HepG2 (cell line): ENCODE data around the gene PFN2. TPM values are rescaled to one million over a fixed set of nuclear protein-coding genes. Genes with fewer than 3 reads are reported as not detected.

Experiments used
- ATAC-seq: fragments of 200-7000 bp; cut with Tn5 transposase; 3 replicates; pipeline ENCODE4 v1.9.1; 2020; ENCODE audit warnings: mild to moderate bottlenecking, moderate library complexity
- BruUV-seq: library from RNA; stranded (reverse); fragments of 400-500 nt; replicated peaks from 2 replicates; lab custom pipeline; 2021; lab: Mats Ljungman, UMichigan
- CTCF ChIA-PET: fragments of 300-600 bp; formaldehyde crosslinking; extraction: SDS; loops from one replicate; lab custom pipeline; 2021; ENCODE audit warnings: low total read pairs, inconsistent platforms, low intra/inter-chr PET ratio; lab: Yijun Ruan, JAX
- POLR2A ChIA-PET: fragments of 350-600 bp; sonication (Branson Sonifier 250); formaldehyde crosslinking; loops from one replicate; lab custom pipeline; 2020; ENCODE audit warnings: antibody characterized with exemption, inconsistent platforms; lab: Yijun Ruan, JAX
- DNase-seq: peaks from one replicate; pipeline ENCODE4 v3.0.0-alpha.2; 2015; ENCODE audit warnings: low spot score
- FAIRE-seq: peaks from 3 replicates; lab custom pipeline; 2011; peaks lifted over from hg19 to GRCh38; lab: Jason Lieb, UNC
- H2AFZ ChIP-seq: one replicate; pipeline ENCODE4 v1.6.1; 2011; ENCODE audit warnings: low read length, inconsistent platforms
- H3K27ac ChIP-seq: fragments of 300-600 bp; 3 replicates; pipeline ENCODE4 v1.8.0; 2011; ENCODE audit warnings: mixed run types, mild to moderate bottlenecking, mixed read lengths, low read length, inconsistent platforms; ENCODE audit not compliant: insufficient read depth; ENCODE audit errors: extremely low read length
- H3K27me3 ChIP-seq, 2 experiments: fragments of 200-600 bp in 1 of 2; 2 replicates in 1 of 2; 3 replicates in 1 of 2; pipeline versions ENCODE4 v1.6.0 to v1.8.0; 2011; ENCODE audit warnings: low read length in 2 of 2, mild to moderate bottlenecking in 2 of 2, moderate library complexity in 2 of 2, inconsistent platforms in 1 of 2; ENCODE audit not compliant: insufficient read depth in 2 of 2, control insufficient read depth in 1 of 2
- H3K36me3 ChIP-seq, 2 experiments: fragments of 200-600 bp in 1 of 2; replicated peaks in 1 of 2; 2 replicates in 1 of 2; 3 replicates in 1 of 2; pipeline versions ENCODE4 v1.5.1 to v1.8.0; 2011; ENCODE audit warnings: low read length in 2 of 2, inconsistent platforms in 1 of 2; ENCODE audit not compliant: insufficient read depth in 2 of 2, control insufficient read depth in 1 of 2
- H3K4me1 ChIP-seq: 2 replicates; pipeline ENCODE4 v1.5.1; 2012; ENCODE audit warnings: low read length, inconsistent platforms; ENCODE audit not compliant: insufficient read depth
- H3K4me2 ChIP-seq: 2 replicates; pipeline ENCODE4 v1.6.0; 2011; ENCODE audit warnings: low read depth, low read length, inconsistent platforms
- H3K4me3 ChIP-seq, 3 experiments: fragments of 200-600 bp in 1 of 3; sonication (generic), shearing (Covaris generic) in 1 of 3; replicated peaks in 1 of 3; 2 replicates each; pipeline ENCODE4 v1.5.1; 2011 to 2016; ENCODE audit warnings: low read length in 3 of 3, inconsistent platforms in 2 of 3, low read depth in 2 of 3, mild to moderate bottlenecking in 2 of 3, control low read depth in 1 of 3, mixed read lengths in 1 of 3; ENCODE audit not compliant: insufficient read depth in 1 of 3
- H3K79me2 ChIP-seq: one replicate; pipeline ENCODE4 v1.6.1; 2011; ENCODE audit warnings: low read length, inconsistent platforms; ENCODE audit not compliant: insufficient read depth
- H3K9ac ChIP-seq: 2 replicates; pipeline ENCODE4 v1.6.0; 2011; ENCODE audit warnings: mild to moderate bottlenecking, low read depth, low read length, inconsistent platforms; ENCODE audit not compliant: insufficient read depth
- H3K9me3 ChIP-seq: 2 replicates; pipeline ENCODE4 v1.5.1; 2012; ENCODE audit warnings: mild to moderate bottlenecking, low read length
- H4K20me1 ChIP-seq: 2 replicates; pipeline ENCODE4 v1.6.0; 2011; ENCODE audit warnings: inconsistent platforms, mild to moderate bottlenecking, low read length, moderate library complexity; ENCODE audit not compliant: insufficient read depth
- BCL6 ChIP-seq: IDR thresholded peaks from 2 replicates; pipeline ENCODE4 v1.6.1; 2016; ENCODE audit warnings: missing genetic modification reagents, missing compliant biosample characterization
- DRAP1 ChIP-seq: IDR thresholded peaks from 2 replicates; pipeline ENCODE4 v1.6.1; 2016; ENCODE audit warnings: missing genetic modification reagents, missing compliant biosample characterization
- KLF15 ChIP-seq: sonication (generic); formaldehyde crosslinking; IDR thresholded peaks from 2 replicates; pipeline ENCODE4 v1.8.1; 2023; ENCODE audit warnings: borderline replicate concordance, mild to moderate bottlenecking, inconsistent platforms, missing genetic modification reagents, mixed read lengths
- NAIF1 ChIP-seq: sonication (generic); formaldehyde crosslinking; IDR thresholded peaks from 2 replicates; pipeline ENCODE4 v1.5.0; 2020; ENCODE audit warnings: mild to moderate bottlenecking, missing genetic modification reagents, borderline replicate concordance
- SKIL ChIP-seq: sonication (generic); formaldehyde crosslinking; IDR thresholded peaks from 2 replicates; pipeline ENCODE4 v1.8.0; 2022; ENCODE audit warnings: missing genetic modification reagents, mild to moderate bottlenecking, moderate library complexity, borderline replicate concordance
- TMF1 ChIP-seq: sonication (generic); formaldehyde crosslinking; IDR thresholded peaks from 2 replicates; pipeline ENCODE4 v1.8.1; 2022; ENCODE audit warnings: low read depth, missing genetic modification reagents
- YEATS2 ChIP-seq: sonication (generic); formaldehyde crosslinking; IDR thresholded peaks from 2 replicates; pipeline ENCODE4 v1.4.0; 2020; ENCODE audit warnings: missing genetic modification reagents, borderline replicate concordance
- ZBTB20 ChIP-seq: sonication (generic); formaldehyde crosslinking; IDR thresholded peaks from 2 replicates; pipeline ENCODE4 v1.8.1; 2023; ENCODE audit warnings: missing genetic modification reagents, low read depth, mild to moderate bottlenecking, borderline replicate concordance
- ZFP90 ChIP-seq: sonication (generic); formaldehyde crosslinking; IDR thresholded peaks from 2 replicates; pipeline ENCODE4 v1.8.0; 2022; ENCODE audit warnings: missing genetic modification reagents, mild to moderate bottlenecking, inconsistent platforms, borderline replicate concordance
- ZFX ChIP-seq: sonication (generic); formaldehyde crosslinking; IDR thresholded peaks from 2 replicates; pipeline ENCODE4 v1.4.0; 2020; ENCODE audit warnings: mild to moderate bottlenecking, low read depth, missing genetic modification reagents, moderate library complexity
- ZMYM4 ChIP-seq: sonication (generic); formaldehyde crosslinking; IDR thresholded peaks from 2 replicates; pipeline ENCODE4 v1.8.1; 2023; ENCODE audit warnings: mild to moderate bottlenecking, missing genetic modification reagents
- ZNF432 ChIP-seq: sonication (generic); formaldehyde crosslinking; IDR thresholded peaks from 2 replicates; pipeline ENCODE4 v1.5.0; 2020; ENCODE audit warnings: missing genetic modification reagents, mild to moderate bottlenecking, borderline replicate concordance
- ZNF513 ChIP-seq: sonication (generic); formaldehyde crosslinking; conservative IDR thresholded peaks from 2 replicates; pipeline ENCODE4 v1.5.0; 2020; ENCODE audit warnings: missing genetic modification reagents
- ZNF574 ChIP-seq: sonication (generic); formaldehyde crosslinking; IDR thresholded peaks from 2 replicates; pipeline ENCODE4 v1.4.0; 2020; ENCODE audit warnings: missing genetic modification reagents
- ZNF790 ChIP-seq: sonication (generic); formaldehyde crosslinking; IDR thresholded peaks from 2 replicates; pipeline ENCODE4 v1.8.0; 2022; ENCODE audit warnings: missing genetic modification reagents, mild to moderate bottlenecking, borderline replicate concordance
- ZNF879 ChIP-seq: sonication (generic); formaldehyde crosslinking; IDR thresholded peaks from 2 replicates; pipeline ENCODE4 v1.8.1; 2023; ENCODE audit warnings: missing genetic modification reagents
- WGBS: methylation state at CpG from one replicate; pipeline ENCODE4 v1.1.6; 2017; ENCODE audit warnings: low lambda C conversion rate; 5-methylcytosine and 5-hydroxymethylcytosine counted together
- in situ Hi-C: cut with HindIII; loops from 2 replicates; pipeline ENCODE4 v1.10.0; 2017; ENCODE audit warnings: low pct_unique_long_range_greater_than_20kb; ENCODE audit not compliant: extremely low pct_ligation_motif_present
- intact Hi-C: fragments of 100-400 bp; cut with micrococcal nuclease; formaldehyde crosslinking; loops from one replicate; pipeline ENCODE4 v1.10.0; 2022; ENCODE audit not compliant: unreplicated experiment
- polyA plus RNA-seq, 8 experiments: library from polyadenylated mRNA; depleted of rRNA in 3 of 8; stranded (reverse) in 7 of 8; unstranded in 1 of 8; fragments of >200 nt; fragmentation: Illumina TruSeq in 4 of 8; extraction: Trizol in 4 of 8; gene quantifications; 2 replicates each; pipeline versions ENCODE4 v1.2.1 to v1.2.3, GENCODE V29; 2011 to 2016; ENCODE audit warnings: low read depth in 4 of 8, missing spikeins in 1 of 8, mixed read lengths in 1 of 8; ENCODE audit not compliant: insufficient read depth in 1 of 8
- total RNA-seq, 5 experiments: library from RNA; depleted of rRNA; stranded (reverse); fragments of >200 nt; fragmentation: Illumina TruSeq; extraction: Trizol; gene quantifications; 2 replicates each; pipeline ENCODE4 v1.2.3, GENCODE V29; 2016; ENCODE audit warnings: low read depth in 1 of 5

PFN2 gene
- total and polyA plus RNA-seq, 2 of the 13 experiments (the other 11 are each of a cell fraction or from before 2014, with no cell fraction given), result 57.3 to 150 TPM

GRCh38 chr3:149969110-149969939 is 1.4 kb downstream of the PFN2 start:
- no TSS peak for BruUV-seq
- WGBS, result under 1% methylated on average over 15 of the region's 15 CpGs
- peak; percentile 41 for ATAC-seq
- TF ChIP-seq ZNF574 (no peak; the same call in 1 of the 2 replicates), TMF1 (CRISPR knock-in tag) (no peak), ZMYM4 (CRISPR knock-in tag) (no peak), ZFP90 (CRISPR knock-in tag) (no peak), ZBTB20 (CRISPR knock-in tag) (no peak; the same call in 1 of the 2 replicates), ZNF432 (no peak), KLF15 (CRISPR knock-in tag) (no peak), NAIF1 (CRISPR knock-in tag) (no peak), ZNF790 (CRISPR knock-in tag) (no peak), BCL6 (0 out of 2 replicates have a peak, but pooled peaks have one; percentile 13), ZNF879 (CRISPR knock-in tag) (no peak), ZNF513 (no peak), ZFX (CRISPR knock-in tag) (peak; percentile 76), DRAP1 (CRISPR knock-in tag) (peak; percentile 48), SKIL (CRISPR knock-in tag) (no peak), YEATS2 (no peak)

More at GRCh38 chr3:149969110-149969939, 1.4 kb downstream of the PFN2 start:
- FAIRE-seq, result peak; percentile 18
- peaks cover 58% of the 10 kb centered on the region for H3K79me2 ChIP-seq
- H3K4me2 ChIP-seq, result peak overlapping the region; percentile 87
- H3K27ac ChIP-seq, result peak overlapping the region; percentile 93
- ChIA-PET POLR2A (no interaction called here), CTCF (interaction anchor here (2.9 kb wide), 1 partner anchor 251 kb away, joined by 19 read pairs; no protein-coding TSS in a partner anchor)
- H3K27me3 ChIP-seq, result no peaks in the 10 kb centered on the region; a peak in 1 of 5 replicates
- in situ Hi-C loops (loop anchor here (10.0 kb wide), 1 partner anchor 215 kb away; no protein-coding TSS in a partner anchor), intact Hi-C loops (no loop called here)
- peaks cover 5 to 23% of the 10 kb centered on the region in 2 experiments; a peak in 4 of 5 replicates for H3K36me3 ChIP-seq
- H3K9ac ChIP-seq, result peak overlapping the region; percentile 85
- no peaks in the 10 kb centered on the region for H3K9me3 ChIP-seq
- peak; percentile 78 for DNase-seq
- H3K4me3 ChIP-seq, result peak overlapping the region; percentile 82 to 93 (median 92)
- peaks cover 47% of the 10 kb centered on the region for H3K4me1 ChIP-seq
- H4K20me1 ChIP-seq, result peaks cover 18% of the 10 kb centered on the region
- no peak overlapping the region for H2AFZ ChIP-seq
